Neutrophil (primary cell): ENCODE data around the gene CCL16.

Experiments used
- H3K27ac ChIP-seq: fragments of 200-600 bp; sonication (generic); 2 replicates; pipeline ENCODE4 v1.5.1; 2016; ENCODE audit warnings: mild to moderate bottlenecking, moderate library complexity
- H3K27me3 ChIP-seq: fragments of 200-600 bp; sonication (generic); 2 replicates; pipeline ENCODE4 v1.6.0; 2016; ENCODE audit warnings: mild to moderate bottlenecking
- H3K36me3 ChIP-seq: fragments of 200-600 bp; sonication (generic); 2 replicates; pipeline ENCODE4 v1.5.1; 2017
- H3K4me1 ChIP-seq, 2 experiments: fragments of 200-600 bp in 1 of 2; sonication (generic) in 1 of 2; 1 replicate in 1 of 2; 2 replicates in 1 of 2; pipeline versions ENCODE4 v1.5.1 to v1.6.1; 2013 to 2016; ENCODE audit warnings: low read depth in 1 of 2, low read length in 1 of 2, mild to moderate bottlenecking in 1 of 2, moderate library complexity in 1 of 2; ENCODE audit not compliant: control insufficient read depth in 1 of 2, insufficient read depth in 1 of 2
- H3K4me3 ChIP-seq, 2 experiments: fragments of 200-600 bp in 1 of 2; sonication (generic) in 1 of 2; 1 replicate in 1 of 2; 2 replicates in 1 of 2; pipeline ENCODE4 v1.5.1; 2013 to 2016; ENCODE audit warnings: low read depth in 1 of 2, low read length in 1 of 2, mild to moderate bottlenecking in 1 of 2, moderate library complexity in 1 of 2
- H3K9me3 ChIP-seq: fragments of 200-600 bp; sonication (generic); 2 replicates; pipeline ENCODE4 v1.5.1; 2016
- TF ChIP-seq, protein P1 (sequence below): fragments of 200-600 bp; sonication (generic); IDR thresholded peaks from 2 replicates; pipeline ENCODE4 v1.5.1; 2016; ENCODE audit warnings: antibody characterized with exemption

CCL16 gene

GRCh38 chr17:36004594-36005108 lies 23.4 kb upstream of the CCL16 start:
- TF ChIP-seq, protein P1, sequence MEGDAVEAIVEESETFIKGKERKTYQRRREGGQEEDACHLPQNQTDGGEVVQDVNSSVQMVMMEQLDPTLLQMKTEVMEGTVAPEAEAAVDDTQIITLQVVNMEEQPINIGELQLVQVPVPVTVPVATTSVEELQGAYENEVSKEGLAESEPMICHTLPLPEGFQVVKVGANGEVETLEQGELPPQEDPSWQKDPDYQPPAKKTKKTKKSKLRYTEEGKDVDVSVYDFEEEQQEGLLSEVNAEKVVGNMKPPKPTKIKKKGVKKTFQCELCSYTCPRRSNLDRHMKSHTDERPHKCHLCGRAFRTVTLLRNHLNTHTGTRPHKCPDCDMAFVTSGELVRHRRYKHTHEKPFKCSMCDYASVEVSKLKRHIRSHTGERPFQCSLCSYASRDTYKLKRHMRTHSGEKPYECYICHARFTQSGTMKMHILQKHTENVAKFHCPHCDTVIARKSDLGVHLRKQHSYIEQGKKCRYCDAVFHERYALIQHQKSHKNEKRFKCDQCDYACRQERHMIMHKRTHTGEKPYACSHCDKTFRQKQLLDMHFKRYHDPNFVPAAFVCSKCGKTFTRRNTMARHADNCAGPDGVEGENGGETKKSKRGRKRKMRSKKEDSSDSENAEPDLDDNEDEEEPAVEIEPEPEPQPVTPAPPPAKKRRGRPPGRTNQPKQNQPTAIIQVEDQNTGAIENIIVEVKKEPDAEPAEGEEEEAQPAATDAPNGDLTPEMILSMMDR = no peak
- Histone ChIP-seq H3K4me1 (no peaks in the 10 kb centered on the region), H3K9me3 (no peaks in the 10 kb centered on the region), H3K4me3 (no peak overlapping the region), H3K27ac (no peak overlapping the region), H3K36me3 (no peaks in the 10 kb centered on the region), H3K27me3 (no peaks in the 10 kb centered on the region)

DNA sequence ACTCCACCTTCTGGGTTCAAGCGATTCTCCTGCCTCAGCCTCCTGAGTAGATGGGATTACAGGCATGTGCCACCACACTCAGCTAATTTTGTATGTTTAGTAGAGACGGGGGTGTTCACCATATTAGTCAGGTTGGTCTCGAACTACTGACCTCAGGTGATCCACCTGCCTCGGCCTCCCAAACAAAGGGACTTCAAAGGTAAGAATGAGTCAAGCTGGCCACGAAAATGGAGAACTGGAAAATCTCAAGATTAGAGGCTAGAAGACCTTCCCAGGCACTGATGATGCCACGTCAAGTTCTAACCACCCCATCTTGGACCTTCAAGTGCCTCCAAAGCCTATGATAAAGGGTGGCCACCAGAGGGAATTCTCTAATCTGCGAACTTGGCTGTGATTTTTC lies 21.3 kb upstream of the CCL16 start:
- TF ChIP-seq, protein P1 = no peak
- H3K27ac ChIP-seq = no peak overlapping the region
- H3K27me3 ChIP-seq = no peaks in the 10 kb centered on the region
- H3K4me1 ChIP-seq = no peaks in the 10 kb centered on the region
- H3K36me3 ChIP-seq = no peaks in the 10 kb centered on the region
- no peak overlapping the region for H3K4me3 ChIP-seq
- no peaks in the 10 kb centered on the region for H3K9me3 ChIP-seq

DNA sequence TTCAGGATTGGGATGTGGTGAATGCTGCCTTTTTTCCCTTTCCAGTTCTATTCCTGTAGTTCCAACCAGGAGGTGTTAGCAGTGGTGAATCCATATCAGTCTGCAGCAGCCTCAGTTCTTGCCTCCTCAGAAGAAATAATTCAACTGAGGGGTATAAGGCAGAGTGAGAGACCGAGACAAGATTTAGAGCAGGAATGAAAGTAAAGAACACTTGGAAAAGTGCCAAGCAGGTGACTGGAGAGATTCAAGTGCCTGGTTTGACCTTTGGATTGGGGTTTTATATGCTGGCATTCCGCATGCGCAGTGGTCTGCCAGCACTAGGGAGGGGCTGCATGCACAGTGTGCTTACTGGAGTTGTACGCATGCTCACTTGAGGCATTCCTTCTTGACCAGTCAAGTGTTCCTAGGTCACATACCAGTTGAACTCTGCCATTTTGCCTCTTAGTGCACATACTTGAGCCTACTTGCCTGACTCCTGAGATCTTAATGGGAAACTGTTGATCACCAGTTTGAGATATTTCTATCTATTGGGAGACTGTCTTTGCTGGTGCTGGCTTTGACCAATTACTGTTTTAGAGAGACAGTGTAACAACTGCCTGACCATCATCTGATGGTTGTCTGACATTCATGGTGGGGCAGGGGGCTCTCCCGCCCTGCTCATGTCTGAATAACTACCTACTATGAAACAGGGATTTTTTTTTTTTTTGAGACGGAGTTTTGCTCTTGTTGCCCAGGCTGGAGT lies 20.7 kb upstream of the CCL16 start:
- TF ChIP-seq, protein P1 = no peak
- Histone ChIP-seq H3K9me3 (no peaks in the 10 kb centered on the region), H3K4me1 (no peaks in the 10 kb centered on the region), H3K4me3 (no peak overlapping the region), H3K27ac (no peak overlapping the region), H3K36me3 (no peaks in the 10 kb centered on the region), H3K27me3 (no peaks in the 10 kb centered on the region)

DNA sequence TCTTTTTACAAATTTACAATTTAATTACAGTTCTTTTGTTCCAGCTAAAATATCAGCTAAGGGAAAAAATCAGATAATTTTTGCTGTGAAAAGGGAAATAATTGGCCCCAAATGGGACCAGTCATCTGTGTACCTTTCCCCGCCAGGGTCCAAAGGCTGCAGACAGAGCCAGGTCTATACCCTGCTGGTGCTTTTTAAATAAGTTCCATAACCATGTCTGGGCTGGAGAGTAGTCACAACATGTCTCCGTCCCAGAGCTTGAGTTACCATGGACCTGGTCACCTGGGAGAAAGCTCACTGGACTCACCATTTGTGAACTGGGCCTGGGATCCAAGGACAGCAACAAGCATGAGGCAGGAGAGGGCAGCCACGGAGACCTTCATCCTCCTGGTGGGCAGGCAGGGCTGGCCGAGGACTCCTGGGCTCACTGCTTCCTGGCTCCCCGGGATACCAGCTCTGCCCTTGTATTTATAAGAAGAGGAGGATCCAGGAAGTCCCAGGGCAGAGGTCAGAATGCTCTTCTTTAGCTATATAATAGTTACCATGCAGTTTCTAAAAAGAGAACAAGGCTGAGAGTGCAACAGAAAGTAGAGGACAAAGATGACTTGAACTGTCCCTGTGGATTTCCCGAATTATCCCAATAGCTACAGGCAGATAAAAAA lies 19.9 kb upstream of the CCL16 start, which contains the start of gene CCL15:
TSS of gene CCL15 (minus strand) at position 444 of the 662 bp plus-strand sequence. CDS start at position 383, 61 bp downstream.
- H3K4me3 ChIP-seq = no peak within 1 kb of the TSS
- no peaks in the 10 kb centered on the region for H3K9me3 ChIP-seq
- H3K36me3 ChIP-seq = no peaks in the 10 kb centered on the region
- TF ChIP-seq, protein P1 = no peak
- no peak within 1 kb of the TSS for H3K27ac ChIP-seq
- H3K27me3 ChIP-seq = no peaks in the 10 kb centered on the region
- no peaks in the 10 kb centered on the region for H3K4me1 ChIP-seq

DNA sequence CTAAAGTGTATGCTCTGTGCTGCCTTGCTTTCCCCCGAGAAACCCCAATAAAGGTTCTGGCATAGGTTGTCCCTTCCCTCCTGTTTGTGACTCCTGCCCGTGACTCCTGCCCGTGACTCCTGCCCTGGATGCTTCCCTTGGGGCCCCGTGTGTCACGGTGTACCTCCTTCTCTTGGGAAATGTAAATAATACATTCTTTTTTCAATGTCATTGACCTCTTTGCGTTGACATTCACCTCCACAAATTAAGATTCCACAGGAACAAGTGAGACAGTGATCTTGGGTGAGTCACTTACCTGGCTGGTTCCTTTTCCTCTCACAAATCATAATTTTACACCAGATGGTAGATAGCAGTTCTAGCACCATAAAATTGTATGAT lies 19.4 kb upstream of the CCL16 start:
- Histone ChIP-seq H3K27me3 (no peaks in the 10 kb centered on the region), H3K27ac (no peak overlapping the region), H3K4me1 (no peaks in the 10 kb centered on the region), H3K9me3 (no peaks in the 10 kb centered on the region), H3K4me3 (no peak overlapping the region), H3K36me3 (no peaks in the 10 kb centered on the region)
- TF ChIP-seq, protein P1 = no peak
